NT2/D1 (cell line): Measurements from ENCODE around the gene TGFB1I1.

Source experiments
- YY1 ChIP-seq: IDR thresholded peaks from 2 replicates; pipeline ENCODE4 v1.6.1; 2011; ENCODE audit not compliant: insufficient read length, insufficient read depth
- ZNF274 ChIP-seq: IDR thresholded peaks from 2 replicates; pipeline ENCODE4 v1.6.1; 2011; ENCODE audit warnings: mild to moderate bottlenecking, low read depth, low read length

GRCh38 chr16:31513884-31514283 lies 41.9 kb downstream of the TGFB1I1 start:
- no peak for TF ChIP-seq ZNF274
- no peak for TF ChIP-seq YY1
